ENCODE results near the gene TBXA2R.

Gene TBXA2R

DNA sequence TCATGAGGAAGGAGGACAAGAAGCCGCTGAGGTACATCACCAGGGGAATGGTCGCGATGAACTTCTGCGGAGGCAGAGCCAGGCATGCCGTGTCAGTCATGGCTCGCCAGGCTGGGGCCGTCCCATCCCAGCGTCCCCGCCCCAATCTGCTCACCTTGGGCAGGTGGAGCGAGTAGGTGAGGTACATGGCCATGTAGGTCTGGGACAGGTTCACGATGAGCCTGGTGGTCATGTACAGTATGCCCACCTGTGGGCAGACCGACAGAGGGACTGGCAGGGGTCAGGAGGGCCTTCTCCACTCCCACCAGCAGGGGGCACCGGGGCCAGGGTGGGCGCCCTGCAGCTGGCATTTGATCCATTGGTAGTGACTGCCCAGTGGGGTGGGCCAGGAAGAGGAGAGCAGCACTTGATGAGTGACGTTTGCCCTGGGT lies 59.4 kb downstream of the TBXA2R start:
- TF ChIP-seq, protein P1, sequence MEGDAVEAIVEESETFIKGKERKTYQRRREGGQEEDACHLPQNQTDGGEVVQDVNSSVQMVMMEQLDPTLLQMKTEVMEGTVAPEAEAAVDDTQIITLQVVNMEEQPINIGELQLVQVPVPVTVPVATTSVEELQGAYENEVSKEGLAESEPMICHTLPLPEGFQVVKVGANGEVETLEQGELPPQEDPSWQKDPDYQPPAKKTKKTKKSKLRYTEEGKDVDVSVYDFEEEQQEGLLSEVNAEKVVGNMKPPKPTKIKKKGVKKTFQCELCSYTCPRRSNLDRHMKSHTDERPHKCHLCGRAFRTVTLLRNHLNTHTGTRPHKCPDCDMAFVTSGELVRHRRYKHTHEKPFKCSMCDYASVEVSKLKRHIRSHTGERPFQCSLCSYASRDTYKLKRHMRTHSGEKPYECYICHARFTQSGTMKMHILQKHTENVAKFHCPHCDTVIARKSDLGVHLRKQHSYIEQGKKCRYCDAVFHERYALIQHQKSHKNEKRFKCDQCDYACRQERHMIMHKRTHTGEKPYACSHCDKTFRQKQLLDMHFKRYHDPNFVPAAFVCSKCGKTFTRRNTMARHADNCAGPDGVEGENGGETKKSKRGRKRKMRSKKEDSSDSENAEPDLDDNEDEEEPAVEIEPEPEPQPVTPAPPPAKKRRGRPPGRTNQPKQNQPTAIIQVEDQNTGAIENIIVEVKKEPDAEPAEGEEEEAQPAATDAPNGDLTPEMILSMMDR (IDR thresholded peaks at IDR 0.05; ENCODE audit: low read depth, low read length): peak; percentile 65
- in situ Hi-C loops (cut with HindIII; ENCODE audit: low sequenced_read_pairs): no loop called here
- H3K4me3 ChIP-seq (ENCODE audit: low read depth, low read length): no peak overlapping the region
- no peak for DNase-seq (ENCODE audit: low read depth, low spot score)

DNA sequence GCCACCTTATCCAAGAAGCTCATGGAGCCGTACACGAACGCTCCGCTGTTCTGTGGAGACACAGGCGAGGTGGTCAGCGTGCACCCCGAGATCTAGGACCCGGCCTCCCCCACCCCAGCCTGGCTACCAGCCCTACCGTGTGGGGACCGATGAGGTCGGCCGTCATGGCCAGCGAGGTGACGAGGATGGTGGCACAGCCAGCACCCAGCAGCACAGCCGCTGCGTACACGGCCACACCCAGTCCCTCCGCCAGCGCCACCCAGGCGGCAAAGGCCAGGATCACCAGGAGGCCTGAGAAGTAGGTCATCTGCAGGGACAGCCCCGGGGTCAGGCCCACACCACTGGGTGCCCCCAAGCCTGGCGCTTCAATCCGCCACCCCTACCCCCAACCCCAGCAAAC lies 60.6 kb downstream of the TBXA2R start:
- in situ Hi-C loops (cut with HindIII; ENCODE audit: low sequenced_read_pairs): no loop called here
- no peak overlapping the region for H3K4me3 ChIP-seq (ENCODE audit: low read depth, low read length)
- TF ChIP-seq, protein P1 (IDR thresholded peaks at IDR 0.05; ENCODE audit: low read depth, low read length): no peak
- no peak for DNase-seq (ENCODE audit: low read depth, low spot score)

DNA sequence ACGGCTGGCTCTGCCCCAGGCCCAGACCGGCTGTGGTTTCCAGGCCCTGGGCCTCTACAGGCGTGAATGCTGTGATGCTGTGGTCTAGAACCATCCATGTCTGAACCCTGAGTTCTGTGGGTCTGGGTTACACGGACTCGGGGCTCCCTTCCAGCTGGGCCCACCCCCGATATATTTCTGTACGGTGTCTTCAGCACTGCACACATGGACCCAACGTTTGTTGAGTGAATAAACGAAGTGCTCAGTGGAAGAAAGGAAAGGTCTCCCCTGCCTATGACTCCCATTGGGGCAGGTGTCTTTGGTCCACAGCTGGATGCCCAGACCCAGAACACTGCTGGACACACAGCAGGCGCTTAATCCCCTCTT lies 61.0 kb downstream of the TBXA2R start:
- in situ Hi-C loops (cut with HindIII; ENCODE audit: low sequenced_read_pairs): no loop called here
- TF ChIP-seq, protein P1 (IDR thresholded peaks at IDR 0.05; ENCODE audit: low read depth, low read length): no peak
- DNase-seq (ENCODE audit: low read depth, low spot score): no peak
- H3K4me3 ChIP-seq (ENCODE audit: low read depth, low read length): no peak overlapping the region

DNA sequence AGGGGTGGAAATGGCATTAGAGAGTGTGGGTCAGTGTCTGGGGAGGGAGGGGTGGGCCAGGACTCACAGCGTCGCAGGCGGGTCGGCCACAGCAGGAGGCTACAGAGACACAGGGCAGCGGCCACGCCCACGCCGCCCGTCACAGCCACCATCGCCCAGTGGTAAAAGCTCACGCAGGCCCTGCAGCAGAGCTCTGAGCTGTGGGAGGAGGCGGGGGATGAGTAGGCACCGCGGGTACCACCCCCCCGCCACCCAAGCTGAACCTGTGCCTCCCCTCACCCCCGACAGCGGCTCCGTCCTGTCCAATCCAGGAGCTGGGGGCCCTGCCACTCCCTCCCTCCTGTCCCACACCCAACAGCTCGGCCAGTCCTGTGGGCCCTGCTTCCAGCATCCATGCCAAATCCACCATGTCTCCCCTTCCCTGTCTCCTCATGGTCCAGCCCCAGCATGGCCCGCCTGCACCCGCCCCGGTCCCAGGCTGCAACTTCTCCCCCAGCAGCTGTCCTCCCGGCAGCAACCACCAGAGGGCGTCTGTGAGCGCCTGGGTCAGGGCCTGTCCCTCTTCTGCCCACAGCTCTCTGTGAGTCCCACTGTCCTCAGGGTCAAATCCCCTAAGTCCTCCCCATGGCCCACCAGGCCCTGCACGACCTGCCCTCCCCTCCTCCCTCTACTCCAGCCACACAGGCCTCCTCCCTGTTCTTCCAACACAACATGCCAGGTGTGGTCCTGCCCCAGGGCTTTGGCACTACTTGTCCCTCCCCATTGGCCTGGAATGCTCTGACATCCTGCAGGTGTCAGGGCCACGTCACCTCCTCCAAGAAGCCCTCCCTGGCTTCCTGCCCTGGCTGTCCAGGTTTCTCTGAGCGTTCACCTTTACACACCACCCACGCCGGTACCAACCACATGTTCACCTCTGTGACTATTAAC lies 61.7 kb downstream of the TBXA2R start:
- H3K4me3 ChIP-seq (ENCODE audit: low read depth, low read length): no peak overlapping the region
- peak; percentile 51 for DNase-seq (ENCODE audit: low read depth, low spot score)
- in situ Hi-C loops (cut with HindIII; ENCODE audit: low sequenced_read_pairs): no loop called here
- TF ChIP-seq, protein P1 (IDR thresholded peaks at IDR 0.05; ENCODE audit: low read depth, low read length): peak; percentile 99

Measured in astrocyte of the spinal cord (primary cell).